SK-N-SH (cell line): ENCODE data around the gene MTNR1A. TPM values are rescaled to one million over a fixed set of nuclear protein-coding genes. Genes with fewer than 3 reads are reported as not detected.

Experiments used
- CTCF ChIA-PET: fragments of 300-600, 350-600 bp; formaldehyde crosslinking; extraction: SDS; loops from one replicate; lab custom pipeline; 2021; lab: Yijun Ruan, JAX
- POLR2A ChIA-PET: fragments of 350-600 bp; sonication (Branson Sonifier 250); formaldehyde crosslinking; extraction: SDS; loops from one replicate; lab custom pipeline; 2020; ENCODE audit warnings: antibody characterized with exemption, inconsistent platforms; lab: Yijun Ruan, JAX
- DNase-seq: peaks from one replicate; pipeline ENCODE4 v3.0.0; 2012
- H2AFZ ChIP-seq: fragments of 200-600 bp; sonication (generic); 2 replicates; pipeline ENCODE4 v1.8.1; 2016; ENCODE audit warnings: antibody characterized with exemption, mild to moderate bottlenecking, low read depth
- H3F3A ChIP-seq: fragments of 200-600 bp; sonication (generic); replicated peaks from 2 replicates; pipeline ENCODE3; 2016; ENCODE audit warnings: antibody characterized with exemption, mild to moderate bottlenecking; ENCODE audit not compliant: insufficient read depth
- H3K27ac ChIP-seq, 2 experiments: fragments of 200-500 bp in 1 of 2; fragments of 200-600 bp in 1 of 2; sonication (Bioruptor generic) in 1 of 2; sonication (generic), shearing (Covaris generic) in 1 of 2; 2 replicates each; pipeline versions ENCODE4 v1.5.1 to v1.6.1; 2014 to 2016; ENCODE audit warnings: low read depth in 2 of 2, inconsistent platforms in 1 of 2, low read length in 1 of 2, mild to moderate bottlenecking in 1 of 2, mixed read lengths in 1 of 2
- H3K27me3 ChIP-seq: fragments of 200-600 bp; sonication (generic), shearing (Covaris generic); 2 replicates; pipeline ENCODE4 v1.6.1; 2016; ENCODE audit warnings: mixed run types; ENCODE audit not compliant: insufficient read depth
- H3K36me3 ChIP-seq, 2 experiments: fragments of 200-500 bp in 1 of 2; fragments of 200-600 bp in 1 of 2; sonication (Bioruptor generic) in 1 of 2; sonication (generic) in 1 of 2; replicated peaks in 1 of 2; 2 replicates each; pipeline versions ENCODE3 to v1.5.1; 2014 to 2016; ENCODE audit warnings: low read length in 1 of 2, mild to moderate bottlenecking in 1 of 2; ENCODE audit not compliant: insufficient read depth in 2 of 2, control insufficient read depth in 1 of 2
- H3K4me1 ChIP-seq, 2 experiments: fragments of 200-500 bp in 1 of 2; fragments of 200-600 bp in 1 of 2; sonication (Bioruptor generic) in 1 of 2; sonication (generic), shearing (Covaris generic) in 1 of 2; 2 replicates each; pipeline versions ENCODE4 v1.5.1 to v1.6.1; 2014 to 2016; ENCODE audit warnings: low read depth in 1 of 2, low read length in 1 of 2, mixed run types in 1 of 2; ENCODE audit not compliant: insufficient read depth in 2 of 2, control insufficient read depth in 1 of 2
- H3K4me2 ChIP-seq: fragments of 200-600 bp; sonication (generic), shearing (Covaris generic); 2 replicates; pipeline ENCODE4 v1.6.1; 2017; ENCODE audit warnings: mixed run types
- H3K4me3 ChIP-seq, 2 experiments: fragments of 200-500 bp in 1 of 2; fragments of 200-600 bp in 1 of 2; sonication (Bioruptor generic) in 1 of 2; sonication (generic), shearing (Covaris generic) in 1 of 2; 2 replicates each; pipeline versions ENCODE4 v1.5.1 to v1.8.1; 2014 to 2016; ENCODE audit warnings: low read depth in 2 of 2, inconsistent platforms in 1 of 2, low read length in 1 of 2, mild to moderate bottlenecking in 1 of 2, mixed read lengths in 1 of 2, moderate library complexity in 1 of 2
- H3K79me2 ChIP-seq: fragments of 200-600 bp; sonication (generic); 2 replicates; pipeline ENCODE4 v1.8.1; 2017; ENCODE audit warnings: mild to moderate bottlenecking; ENCODE audit not compliant: insufficient read depth
- H3K9ac ChIP-seq: fragments of 200-600 bp; sonication (generic); 2 replicates; pipeline ENCODE4 v1.6.1; 2017; ENCODE audit warnings: mixed run types
- H3K9me2 ChIP-seq: fragments of 200-600 bp; sonication (generic); 2 replicates; pipeline ENCODE4 v1.6.1; 2017; ENCODE audit warnings: mixed run types
- H3K9me3 ChIP-seq: fragments of 200-600 bp; sonication (generic); 2 replicates; pipeline ENCODE4 v1.6.1; 2017; ENCODE audit warnings: mixed run types, mild to moderate bottlenecking, moderate library complexity
- H4K20me1 ChIP-seq: fragments of 200-600 bp; sonication (generic); 2 replicates; pipeline ENCODE4 v1.6.1; 2017; ENCODE audit warnings: mild to moderate bottlenecking, mixed run types; ENCODE audit not compliant: insufficient read depth
- CHD2 ChIP-seq: fragments of 150-350 bp; IDR thresholded peaks from 2 replicates; pipeline ENCODE4 v1.6.1; 2018; ENCODE audit warnings: low read length; ENCODE audit not compliant: partially characterized antibody
- EZH2phosphoT487 ChIP-seq: fragments of 200-600 bp; sonication (generic); IDR thresholded peaks from 2 replicates; pipeline ENCODE4 v1.6.1; 2017; ENCODE audit warnings: low read depth, mixed run types, mild to moderate bottlenecking, antibody characterized with exemption, moderate library complexity, borderline replicate concordance
- FOXJ3 ChIP-seq: sonication (generic); formaldehyde crosslinking; IDR thresholded peaks from 2 replicates; pipeline ENCODE4 v1.5.1; 2020; ENCODE audit warnings: mild to moderate bottlenecking, missing genetic modification reagents
- GABPA ChIP-seq: IDR thresholded peaks from 2 replicates; pipeline ENCODE4 v1.4.0; 2012; ENCODE audit warnings: low read depth, mild to moderate bottlenecking
- MEF2A ChIP-seq: IDR thresholded peaks from 2 replicates; pipeline ENCODE4 v1.4.0; 2012; ENCODE audit warnings: low read depth, borderline replicate concordance
- NFIC ChIP-seq: IDR thresholded peaks from 2 replicates; pipeline ENCODE4 v1.4.0; 2012; ENCODE audit warnings: borderline replicate concordance
- NRF1 ChIP-seq: IDR thresholded peaks from 2 replicates; pipeline ENCODE4 v1.6.1; 2012; ENCODE audit warnings: low read depth, mild to moderate bottlenecking, low read length
- PBX3 ChIP-seq: IDR thresholded peaks from 2 replicates; pipeline ENCODE4; 2012
- POLR2AphosphoS5 ChIP-seq: IDR thresholded peaks from 2 replicates; pipeline ENCODE4 v1.6.1; 2012; ENCODE audit warnings: low read depth, low read length
- RCOR1 ChIP-seq: fragments of 150-350 bp; IDR thresholded peaks from 2 replicates; pipeline ENCODE4 v1.6.1; 2017; ENCODE audit warnings: antibody characterized with exemption, low read length
- RFX5 ChIP-seq: IDR thresholded peaks from 2 replicates; pipeline ENCODE4 v1.6.1; 2012; ENCODE audit warnings: mild to moderate bottlenecking, improper control_type of control experiment, low read length
- RXRA ChIP-seq: IDR thresholded peaks from 2 replicates; pipeline ENCODE4 v1.4.0; 2012; ENCODE audit warnings: low read depth, mild to moderate bottlenecking, borderline replicate concordance
- SIN3A ChIP-seq: IDR thresholded peaks from 2 replicates; pipeline ENCODE4 v1.6.1; 2012; ENCODE audit warnings: low read depth, mild to moderate bottlenecking, low read length, moderate library complexity, borderline replicate concordance
- TEAD4 ChIP-seq: IDR thresholded peaks from 2 replicates; pipeline ENCODE4 v1.4.0; 2012; ENCODE audit warnings: mild to moderate bottlenecking, borderline replicate concordance; ENCODE audit not compliant: insufficient read depth
- YY1 ChIP-seq: IDR thresholded peaks from 2 replicates; pipeline ENCODE4 v1.4.0; 2012; ENCODE audit warnings: low read depth, mild to moderate bottlenecking
- WGBS: methylation state at CpG from one replicate; pipeline ENCODE4 v1.1.6; 2017; ENCODE audit warnings: low lambda C conversion rate; 5-methylcytosine and 5-hydroxymethylcytosine counted together
- polyA plus RNA-seq, 3 experiments: library from polyadenylated mRNA; depleted of rRNA; stranded (reverse); fragments of >200 nt; gene quantifications; 2 replicates each; pipeline ENCODE4 v1.2.3, GENCODE V29; 2012
- TF ChIP-seq, protein P1 (sequence below): IDR thresholded peaks from 2 replicates; pipeline ENCODE4 v1.6.1; 2012; ENCODE audit warnings: mild to moderate bottlenecking, low read depth, low read length, moderate library complexity
- TF ChIP-seq, protein P2 (sequence below): IDR thresholded peaks from 2 replicates; pipeline ENCODE4 v1.4.0; 2012; ENCODE audit warnings: low read depth
- TF ChIP-seq, protein P3 (sequence below): fragments of 150-350 bp; IDR thresholded peaks from 2 replicates; pipeline ENCODE4 v1.6.1; 2017; ENCODE audit warnings: antibody characterized with exemption, low read length, low read depth, borderline replicate concordance
- TF ChIP-seq, protein P4 (sequence below): fragments of 150-350 bp; IDR thresholded peaks from 2 replicates; pipeline ENCODE4 v1.6.1; 2016; ENCODE audit warnings: mild to moderate bottlenecking, low read depth, low read length

Gene MTNR1A
- polyA plus RNA-seq, 1 of the 3 experiments (the other 2 are of a cell fraction): not detected

- TF ChIP-seq, protein P1, sequence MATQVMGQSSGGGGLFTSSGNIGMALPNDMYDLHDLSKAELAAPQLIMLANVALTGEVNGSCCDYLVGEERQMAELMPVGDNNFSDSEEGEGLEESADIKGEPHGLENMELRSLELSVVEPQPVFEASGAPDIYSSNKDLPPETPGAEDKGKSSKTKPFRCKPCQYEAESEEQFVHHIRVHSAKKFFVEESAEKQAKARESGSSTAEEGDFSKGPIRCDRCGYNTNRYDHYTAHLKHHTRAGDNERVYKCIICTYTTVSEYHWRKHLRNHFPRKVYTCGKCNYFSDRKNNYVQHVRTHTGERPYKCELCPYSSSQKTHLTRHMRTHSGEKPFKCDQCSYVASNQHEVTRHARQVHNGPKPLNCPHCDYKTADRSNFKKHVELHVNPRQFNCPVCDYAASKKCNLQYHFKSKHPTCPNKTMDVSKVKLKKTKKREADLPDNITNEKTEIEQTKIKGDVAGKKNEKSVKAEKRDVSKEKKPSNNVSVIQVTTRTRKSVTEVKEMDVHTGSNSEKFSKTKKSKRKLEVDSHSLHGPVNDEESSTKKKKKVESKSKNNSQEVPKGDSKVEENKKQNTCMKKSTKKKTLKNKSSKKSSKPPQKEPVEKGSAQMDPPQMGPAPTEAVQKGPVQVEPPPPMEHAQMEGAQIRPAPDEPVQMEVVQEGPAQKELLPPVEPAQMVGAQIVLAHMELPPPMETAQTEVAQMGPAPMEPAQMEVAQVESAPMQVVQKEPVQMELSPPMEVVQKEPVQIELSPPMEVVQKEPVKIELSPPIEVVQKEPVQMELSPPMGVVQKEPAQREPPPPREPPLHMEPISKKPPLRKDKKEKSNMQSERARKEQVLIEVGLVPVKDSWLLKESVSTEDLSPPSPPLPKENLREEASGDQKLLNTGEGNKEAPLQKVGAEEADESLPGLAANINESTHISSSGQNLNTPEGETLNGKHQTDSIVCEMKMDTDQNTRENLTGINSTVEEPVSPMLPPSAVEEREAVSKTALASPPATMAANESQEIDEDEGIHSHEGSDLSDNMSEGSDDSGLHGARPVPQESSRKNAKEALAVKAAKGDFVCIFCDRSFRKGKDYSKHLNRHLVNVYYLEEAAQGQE: no peak
- TF ChIP-seq YY1 (no peak), POLR2AphosphoS5 (no peak), FOXJ3 (CRISPR knock-in tag) (no peak), SIN3A (no peak), GABPA (no peak), EZH2phosphoT487 (no peak), MEF2A (no peak)
- no peaks in the 10 kb centered on the region for H3F3A ChIP-seq
- no peak overlapping the region for H2AFZ ChIP-seq
- peaks cover 0 to 2% of the 10 kb centered on the region in 2 experiments; a peak in 1 of 4 replicates for H3K4me1 ChIP-seq
- DNase-seq: no peak
- no peaks in the 10 kb centered on the region for H3K79me2 ChIP-seq
- no peaks in the 10 kb centered on the region for H4K20me1 ChIP-seq
- no peak overlapping the region for H3K4me3 ChIP-seq
- no peak overlapping the region for H3K9ac ChIP-seq
- ChIA-PET POLR2A (no interaction called here), CTCF (no interaction called here)
- H3K4me2 ChIP-seq: no peak overlapping the region
- 52% methylated on average over 7 of the region's 7 CpGs for WGBS
- H3K27me3 ChIP-seq: peaks cover 15% of the 10 kb centered on the region; the same call in 1 of the 2 replicates
- H3K9me3 ChIP-seq: no peaks in the 10 kb centered on the region
- H3K36me3 ChIP-seq: no peaks in the 10 kb centered on the region
- no peaks in the 10 kb centered on the region for H3K9me2 ChIP-seq
- H3K27ac ChIP-seq: no peak overlapping the region
These were observed 1.7 kb upstream of the MTNR1A start for GRCh38 chr4:186557061-186557460.

- Histone ChIP-seq H4K20me1 (no peaks in the 10 kb centered on the region), H3K27ac (no peak overlapping the region), H3K9me2 (no peaks in the 10 kb centered on the region), H3K4me3 (peak overlapping the region; percentile 30 to 49; a peak in 3 of 4 replicates), H3K9ac (no peak overlapping the region), H3F3A (no peaks in the 10 kb centered on the region), H3K36me3 (no peaks in the 10 kb centered on the region), H2AFZ (peak overlapping the region; percentile 59; the same call in 1 of the 2 replicates)
- WGBS: 3% methylated on average over 12 of the region's 12 CpGs
- CTCF ChIA-PET: interaction anchor here (1.4 to 1.5 kb wide), 2 partner anchors 12 to 259 kb away, joined by 4 to 5 read pairs; no protein-coding TSS in a partner anchor
- DNase-seq: no peak
- TF ChIP-seq FOXJ3 (CRISPR knock-in tag) (no peak), CHD2 (no peak), RXRA (no peak), NRF1 (no peak), RCOR1 (no peak), TEAD4 (no peak), PBX3 (no peak), NFIC (no peak), RFX5 (no peak), MEF2A (no peak)
- TF ChIP-seq, protein P2, sequence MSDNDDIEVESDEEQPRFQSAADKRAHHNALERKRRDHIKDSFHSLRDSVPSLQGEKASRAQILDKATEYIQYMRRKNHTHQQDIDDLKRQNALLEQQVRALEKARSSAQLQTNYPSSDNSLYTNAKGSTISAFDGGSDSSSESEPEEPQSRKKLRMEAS: no peak
- TF ChIP-seq, protein P3, sequence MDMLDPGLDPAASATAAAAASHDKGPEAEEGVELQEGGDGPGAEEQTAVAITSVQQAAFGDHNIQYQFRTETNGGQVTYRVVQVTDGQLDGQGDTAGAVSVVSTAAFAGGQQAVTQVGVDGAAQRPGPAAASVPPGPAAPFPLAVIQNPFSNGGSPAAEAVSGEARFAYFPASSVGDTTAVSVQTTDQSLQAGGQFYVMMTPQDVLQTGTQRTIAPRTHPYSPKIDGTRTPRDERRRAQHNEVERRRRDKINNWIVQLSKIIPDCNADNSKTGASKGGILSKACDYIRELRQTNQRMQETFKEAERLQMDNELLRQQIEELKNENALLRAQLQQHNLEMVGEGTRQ: no peak
- TF ChIP-seq, protein P4, sequence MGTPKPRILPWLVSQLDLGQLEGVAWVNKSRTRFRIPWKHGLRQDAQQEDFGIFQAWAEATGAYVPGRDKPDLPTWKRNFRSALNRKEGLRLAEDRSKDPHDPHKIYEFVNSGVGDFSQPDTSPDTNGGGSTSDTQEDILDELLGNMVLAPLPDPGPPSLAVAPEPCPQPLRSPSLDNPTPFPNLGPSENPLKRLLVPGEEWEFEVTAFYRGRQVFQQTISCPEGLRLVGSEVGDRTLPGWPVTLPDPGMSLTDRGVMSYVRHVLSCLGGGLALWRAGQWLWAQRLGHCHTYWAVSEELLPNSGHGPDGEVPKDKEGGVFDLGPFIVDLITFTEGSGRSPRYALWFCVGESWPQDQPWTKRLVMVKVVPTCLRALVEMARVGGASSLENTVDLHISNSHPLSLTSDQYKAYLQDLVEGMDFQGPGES: no peak
- TF ChIP-seq, all 33 proteins: peak for 0
- peaks cover 0 to 2% of the 10 kb centered on the region in 2 experiments; a peak in 1 of 4 replicates for H3K4me1 ChIP-seq
- no peaks in the 10 kb centered on the region for H3K9me3 ChIP-seq
- H3K4me2 ChIP-seq: peak overlapping the region; percentile 59
- H3K79me2 ChIP-seq: no peaks in the 10 kb centered on the region
- H3K27me3 ChIP-seq: peaks cover 27% of the 10 kb centered on the region; the same call in 1 of the 2 replicates
- POLR2A ChIA-PET: no interaction called here
These were observed 841 bp downstream of the MTNR1A start for GRCh38 chr4:186554539-186554913.
